Neural progenitor cell (in vitro differentiated cells): ENCODE data around the gene OR2T1. TPM values are rescaled to one million over a fixed set of nuclear protein-coding genes. Genes with fewer than 3 reads are reported as not detected.

ENCODE experiments used
- DNase-seq: peaks from one replicate; pipeline ENCODE4 v3.0.0-alpha.2; 2016; ENCODE audit warnings: low spot score
- H2AFZ ChIP-seq: fragments of 200-600 bp; sonication (generic); replicated peaks from 2 replicates; pipeline ENCODE4 v1.6.1; 2016; ENCODE audit warnings: antibody characterized with exemption
- H3F3A ChIP-seq: fragments of 200-600 bp; sonication (generic); 2 replicates; pipeline ENCODE4 v1.6.1; 2016; ENCODE audit warnings: antibody characterized with exemption, low read depth
- H3K27ac ChIP-seq: fragments of 200-600 bp; sonication (generic); 2 replicates; pipeline ENCODE4 v1.5.1; 2016; ENCODE audit warnings: mild to moderate bottlenecking
- H3K27me3 ChIP-seq: fragments of 200-600 bp; sonication (generic); 2 replicates; pipeline ENCODE4 v1.6.1; 2016; ENCODE audit warnings: mild to moderate bottlenecking, moderate library complexity
- H3K36me3 ChIP-seq: fragments of 200-600 bp; sonication (generic); 2 replicates; pipeline ENCODE4 v1.5.1; 2016
- H3K4me1 ChIP-seq: fragments of 200-600 bp; sonication (generic); 2 replicates; pipeline ENCODE4 v1.6.1; 2016; ENCODE audit warnings: mixed run types
- H3K4me2 ChIP-seq: fragments of 200-600 bp; sonication (generic); 2 replicates; pipeline ENCODE4 v1.6.1; 2016
- H3K4me3 ChIP-seq: fragments of 200-600 bp; sonication (generic); 2 replicates; pipeline ENCODE4 v1.5.1; 2016
- H3K79me2 ChIP-seq: fragments of 200-600 bp; sonication (generic); 2 replicates; pipeline ENCODE4 v1.6.1; 2016; ENCODE audit warnings: low read depth
- H3K9ac ChIP-seq: fragments of 200-600 bp; sonication (generic); 2 replicates; pipeline ENCODE4 v1.6.1; 2016
- H3K9me3 ChIP-seq: fragments of 200-600 bp; sonication (generic); 2 replicates; pipeline ENCODE4 v1.5.1; 2016; ENCODE audit warnings: low read depth
- H4K20me1 ChIP-seq: fragments of 200-600 bp; sonication (generic); 2 replicates; pipeline ENCODE4 v1.6.1; 2016; ENCODE audit warnings: low read depth
- H3K27ac Mint-ChIP-seq: 3 replicates; pipeline ENCODE4 v1.8.0; 2021; ENCODE audit warnings: mixed read lengths
- H3K27me3 Mint-ChIP-seq: 2 replicates; pipeline ENCODE4 v1.8.0; 2022; ENCODE audit warnings: low read depth, mild to moderate bottlenecking, inconsistent platforms, moderate library complexity, mixed read lengths; ENCODE audit not compliant: insufficient read depth
- H3K36me3 Mint-ChIP-seq: 3 replicates; pipeline ENCODE4 v1.8.0; 2021; ENCODE audit warnings: mixed read lengths
- H3K4me1 Mint-ChIP-seq: 3 replicates; pipeline ENCODE4 v1.8.0; 2021; ENCODE audit warnings: mixed read lengths
- H3K4me3 Mint-ChIP-seq: 3 replicates; pipeline ENCODE4 v1.8.0; 2021; ENCODE audit warnings: mild to moderate bottlenecking, moderate library complexity, mixed read lengths
- H3K9me3 Mint-ChIP-seq: 3 replicates; pipeline ENCODE4 v1.8.0; 2020; ENCODE audit warnings: mixed read lengths
- EZH2 ChIP-seq: fragments of 200-600 bp; sonication (generic); IDR thresholded peaks from 2 replicates; pipeline ENCODE4 v1.6.1; 2017; ENCODE audit warnings: antibody characterized with exemption, mild to moderate bottlenecking, moderate library complexity
- EZH2phosphoT487 ChIP-seq: fragments of 200-600 bp; sonication (generic); IDR thresholded peaks from 2 replicates; pipeline ENCODE4 v1.6.1; 2017; ENCODE audit warnings: antibody characterized with exemption
- total RNA-seq: library from RNA; depleted of rRNA; stranded (reverse); fragments of >200 nt; gene quantifications from 2 replicates; pipeline ENCODE4 v1.2.3, GENCODE V29; 2015; ENCODE audit warnings: low replicate concordance
- TF ChIP-seq, protein P1 (sequence below): fragments of 200-600 bp; sonication (generic); IDR thresholded peaks from 2 replicates; pipeline ENCODE4 v1.5.1; 2017; ENCODE audit warnings: antibody characterized with exemption, mild to moderate bottlenecking

OR2T1 gene
- total RNA-seq, 1 donor from 2014 or later = not detected

DNA sequence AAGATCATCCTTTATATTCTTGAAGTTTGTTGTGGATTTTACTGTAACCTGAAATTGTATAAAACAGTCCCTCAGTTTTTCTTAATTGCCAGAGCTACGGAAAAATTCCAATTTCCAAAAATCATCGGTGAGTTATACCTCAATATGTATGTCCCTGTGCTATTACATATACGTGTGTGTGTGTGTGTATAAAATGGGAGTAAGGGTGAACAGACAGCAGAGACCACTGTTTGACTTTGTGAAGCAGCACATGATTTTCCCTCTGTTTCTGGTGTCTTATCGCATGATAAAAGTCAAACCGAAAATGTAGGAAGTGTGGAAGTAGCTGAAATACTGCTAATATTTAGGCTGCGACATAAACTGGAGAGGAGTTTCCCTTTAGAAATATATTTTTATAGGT lies 1.2 kb downstream of the OR2T1 start:
- Histone ChIP-seq H4K20me1 (no peaks in the 10 kb centered on the region), H3K4me1 (no peaks in the 10 kb centered on the region), H3K9me3 (peaks cover 35% of the 10 kb centered on the region), H3K36me3 (no peaks in the 10 kb centered on the region), H3K9ac (no peak overlapping the region), H2AFZ (no peak overlapping the region), H3K27ac (no peak overlapping the region), H3K79me2 (no peaks in the 10 kb centered on the region), H3K27me3 (no peaks in the 10 kb centered on the region), H3K4me2 (no peak overlapping the region), H3K4me3 (no peak overlapping the region), H3F3A (no peaks in the 10 kb centered on the region)
- TF ChIP-seq EZH2 (no peak), EZH2phosphoT487 (no peak)
- TF ChIP-seq, protein P1, sequence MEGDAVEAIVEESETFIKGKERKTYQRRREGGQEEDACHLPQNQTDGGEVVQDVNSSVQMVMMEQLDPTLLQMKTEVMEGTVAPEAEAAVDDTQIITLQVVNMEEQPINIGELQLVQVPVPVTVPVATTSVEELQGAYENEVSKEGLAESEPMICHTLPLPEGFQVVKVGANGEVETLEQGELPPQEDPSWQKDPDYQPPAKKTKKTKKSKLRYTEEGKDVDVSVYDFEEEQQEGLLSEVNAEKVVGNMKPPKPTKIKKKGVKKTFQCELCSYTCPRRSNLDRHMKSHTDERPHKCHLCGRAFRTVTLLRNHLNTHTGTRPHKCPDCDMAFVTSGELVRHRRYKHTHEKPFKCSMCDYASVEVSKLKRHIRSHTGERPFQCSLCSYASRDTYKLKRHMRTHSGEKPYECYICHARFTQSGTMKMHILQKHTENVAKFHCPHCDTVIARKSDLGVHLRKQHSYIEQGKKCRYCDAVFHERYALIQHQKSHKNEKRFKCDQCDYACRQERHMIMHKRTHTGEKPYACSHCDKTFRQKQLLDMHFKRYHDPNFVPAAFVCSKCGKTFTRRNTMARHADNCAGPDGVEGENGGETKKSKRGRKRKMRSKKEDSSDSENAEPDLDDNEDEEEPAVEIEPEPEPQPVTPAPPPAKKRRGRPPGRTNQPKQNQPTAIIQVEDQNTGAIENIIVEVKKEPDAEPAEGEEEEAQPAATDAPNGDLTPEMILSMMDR = no peak
- no peaks in the 10 kb centered on the region for H3K4me1 Mint-ChIP-seq
- H3K27ac Mint-ChIP-seq = no peak overlapping the region
- no peaks in the 10 kb centered on the region for H3K36me3 Mint-ChIP-seq
- DNase-seq = no peak
- no peak overlapping the region for H3K4me3 Mint-ChIP-seq
- H3K9me3 Mint-ChIP-seq = peaks cover 23% of the 10 kb centered on the region
- H3K27me3 Mint-ChIP-seq = no peaks in the 10 kb centered on the region

DNA sequence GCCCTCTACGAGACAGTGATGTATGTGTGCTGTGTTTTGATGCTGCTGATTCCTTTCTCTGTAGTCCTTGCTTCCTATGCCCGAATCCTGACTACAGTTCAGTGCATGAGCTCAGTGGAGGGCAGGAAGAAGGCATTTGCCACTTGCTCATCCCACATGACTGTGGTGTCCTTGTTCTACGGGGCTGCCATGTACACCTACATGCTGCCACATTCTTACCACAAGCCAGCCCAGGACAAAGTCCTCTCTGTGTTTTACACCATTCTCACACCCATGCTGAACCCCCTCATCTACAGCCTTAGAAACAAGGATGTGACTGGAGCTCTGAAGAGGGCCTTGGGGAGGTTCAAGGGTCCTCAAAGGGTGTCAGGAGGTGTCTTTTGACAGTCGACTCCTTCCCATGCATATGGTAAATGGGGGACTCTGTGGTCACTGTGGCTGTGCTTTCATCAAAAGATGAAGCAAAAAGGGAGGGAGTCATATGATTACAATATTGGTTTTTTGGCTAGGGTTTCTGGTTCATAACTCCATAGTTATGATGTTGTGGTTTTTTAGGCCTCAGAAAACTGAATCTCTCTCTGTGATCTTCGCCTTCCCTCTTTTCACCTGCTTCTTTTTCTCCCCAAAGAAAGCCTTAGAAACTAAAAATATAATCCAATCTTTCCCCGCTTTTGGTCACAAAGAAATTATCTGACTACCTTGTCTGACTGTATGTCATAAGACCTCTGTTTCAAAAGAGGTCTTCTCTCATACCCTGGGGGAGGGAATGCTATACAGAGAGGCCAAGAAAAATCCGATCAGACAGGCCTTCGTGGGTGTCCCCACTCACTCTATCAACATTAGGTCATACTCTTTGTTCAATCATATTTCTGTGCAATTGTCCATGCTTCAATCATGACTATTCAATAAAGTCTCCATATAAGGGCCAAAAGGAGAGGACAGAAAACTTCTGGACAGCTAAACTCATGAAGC lies 4.2 kb downstream of the OR2T1 start:
- no peaks in the 10 kb centered on the region for H3K27me3 ChIP-seq
- H3K36me3 ChIP-seq = no peaks in the 10 kb centered on the region
- no peak for TF ChIP-seq EZH2phosphoT487
- TF ChIP-seq EZH2 = no peak
- TF ChIP-seq, protein P1 = no peak
- H3K27me3 Mint-ChIP-seq = no peaks in the 10 kb centered on the region
- H3K9me3 Mint-ChIP-seq = peaks cover 34% of the 10 kb centered on the region
- no peak overlapping the region for H3K4me2 ChIP-seq
- H3F3A ChIP-seq = no peaks in the 10 kb centered on the region
- no peaks in the 10 kb centered on the region for H3K4me1 Mint-ChIP-seq
- no peak overlapping the region for H3K27ac Mint-ChIP-seq
- no peaks in the 10 kb centered on the region for H3K4me1 ChIP-seq
- no peak overlapping the region for H2AFZ ChIP-seq
- no peak overlapping the region for H3K27ac ChIP-seq
- H3K4me3 Mint-ChIP-seq = no peak overlapping the region
- H3K36me3 Mint-ChIP-seq = no peaks in the 10 kb centered on the region
- H3K9ac ChIP-seq = no peak overlapping the region
- no peaks in the 10 kb centered on the region for H3K79me2 ChIP-seq
- no peaks in the 10 kb centered on the region for H4K20me1 ChIP-seq
- peaks cover 46% of the 10 kb centered on the region for H3K9me3 ChIP-seq
- DNase-seq = no peak
- no peak overlapping the region for H3K4me3 ChIP-seq

DNA sequence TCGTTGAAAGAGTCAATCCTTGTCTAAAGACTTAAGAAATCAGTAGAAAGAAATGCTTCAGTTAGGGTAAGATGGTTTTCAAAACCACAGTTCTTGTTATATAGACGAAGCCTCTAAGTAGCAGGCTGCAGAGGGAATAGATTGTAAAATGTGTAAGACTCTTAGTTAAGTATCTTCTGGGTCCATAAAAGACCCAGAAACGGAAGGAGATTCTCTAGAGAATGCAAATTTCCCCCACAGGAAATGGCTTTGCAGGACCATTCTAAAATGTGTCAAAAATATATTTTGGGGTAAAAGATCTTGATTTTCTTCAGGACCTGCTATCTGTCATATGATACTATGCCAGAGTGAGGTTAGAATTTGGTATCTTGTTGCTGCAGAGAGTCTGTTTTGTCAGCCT lies 13.4 kb downstream of the OR2T1 start:
- TF ChIP-seq EZH2phosphoT487 (no peak), EZH2 (no peak)
- TF ChIP-seq, protein P1 = no peak
- peaks cover 27% of the 10 kb centered on the region for H3K9me3 ChIP-seq
- H3K4me1 ChIP-seq = no peaks in the 10 kb centered on the region
- peaks cover 57% of the 10 kb centered on the region for H3K9me3 Mint-ChIP-seq
- H3K27ac Mint-ChIP-seq = no peak overlapping the region
- H3K9ac ChIP-seq = no peak overlapping the region
- no peaks in the 10 kb centered on the region for H3K79me2 ChIP-seq
- H3K4me3 Mint-ChIP-seq = no peak overlapping the region
- no peaks in the 10 kb centered on the region for H4K20me1 ChIP-seq
- H3K27ac ChIP-seq = no peak overlapping the region
- H3K27me3 Mint-ChIP-seq = no peaks in the 10 kb centered on the region
- no peak overlapping the region for H2AFZ ChIP-seq
- no peaks in the 10 kb centered on the region for H3K36me3 Mint-ChIP-seq
- H3K4me3 ChIP-seq = no peak overlapping the region
- no peak overlapping the region for H3K4me2 ChIP-seq
- no peaks in the 10 kb centered on the region for H3F3A ChIP-seq
- no peaks in the 10 kb centered on the region for H3K27me3 ChIP-seq
- no peaks in the 10 kb centered on the region for H3K36me3 ChIP-seq
- no peaks in the 10 kb centered on the region for H3K4me1 Mint-ChIP-seq
- DNase-seq = no peak
